Activated effector memory CD4-positive, alpha-beta T cell treated with anti-CD3 and anti-CD28 coated beads, Interleukin-2, amount 50 U/mL, for 16 hours (primary cell): ENCODE data around the gene MIPOL1.
"Not testable (repeated sequence)": the region's sequence is repeated elsewhere in the genome, so short reads cannot be mapped to it uniquely, and the experiment has no call there.

ENCODE experiments used
- DNase-seq: peaks from one replicate; pipeline ENCODE4 v3.0.0-alpha.2; 2020

MIPOL1 gene

GRCh38 chr14:37236044-37236443 lies 38.3 kb downstream of the MIPOL1 start:
- not testable (repeated sequence) for DNase-seq

- DNase-seq, result no peak
Observed at GRCh38 chr14:37237094-37237493, 39.4 kb downstream of the MIPOL1 start.

- DNase-seq, result no peak
Observed at GRCh38 chr14:37237735-37238200, 40.0 kb downstream of the MIPOL1 start.

- no peak for DNase-seq
Observed at GRCh38 chr14:37241198-37241597, 43.5 kb downstream of the MIPOL1 start.

GRCh38 chr14:37246427-37246829 lies 48.7 kb downstream of the MIPOL1 start:
- DNase-seq, result no peak

- no peak for DNase-seq
Observed at GRCh38 chr14:37247791-37248461, 50.2 kb downstream of the MIPOL1 start.

GRCh38 chr14:37251775-37252174 lies 54.0 kb downstream of the MIPOL1 start:
- no peak for DNase-seq

- DNase-seq, result no peak
Observed at GRCh38 chr14:37252434-37252833, 54.7 kb downstream of the MIPOL1 start.

GRCh38 chr14:37253905-37254304 lies 56.2 kb downstream of the MIPOL1 start:
- no peak for DNase-seq

- DNase-seq, result no peak
Observed at GRCh38 chr14:37254411-37254947, 56.7 kb downstream of the MIPOL1 start.

- no peak for DNase-seq
Observed at GRCh38 chr14:37257501-37258070, 59.8 kb downstream of the MIPOL1 start.

GRCh38 chr14:37262649-37263048 lies 64.9 kb downstream of the MIPOL1 start:
- DNase-seq, result no peak

- no peak for DNase-seq
Observed at GRCh38 chr14:37263656-37264236, 66.0 kb downstream of the MIPOL1 start.

- DNase-seq, result no peak
Observed at GRCh38 chr14:37268788-37269187, 71.1 kb downstream of the MIPOL1 start.

- DNase-seq, result no peak
Observed at GRCh38 chr14:37270629-37271028, 72.9 kb downstream of the MIPOL1 start.

GRCh38 chr14:37272569-37272968 lies 74.8 kb downstream of the MIPOL1 start:
- DNase-seq, result no peak

- no peak for DNase-seq
Observed at GRCh38 chr14:37274652-37275051, 76.9 kb downstream of the MIPOL1 start.

GRCh38 chr14:37275963-37276362 lies 78.2 kb downstream of the MIPOL1 start:
- DNase-seq, result no peak

- DNase-seq, result no peak
Observed at GRCh38 chr14:37278636-37279538, 81.2 kb downstream of the MIPOL1 start.

GRCh38 chr14:37279818-37280217 lies 82.1 kb downstream of the MIPOL1 start:
- DNase-seq, result no peak

GRCh38 chr14:37284760-37285159 lies 87.0 kb downstream of the MIPOL1 start:
- DNase-seq, result no peak

GRCh38 chr14:37285220-37285619 lies 87.5 kb downstream of the MIPOL1 start:
- no peak for DNase-seq

- no peak for DNase-seq
Observed at GRCh38 chr14:37289688-37290087, 92.0 kb downstream of the MIPOL1 start.
